Panc1 (cell line): ENCODE measurements around the gene LYPD4.

Source experiments
- POLR2AphosphoS5 ChIP-seq: IDR thresholded peaks from 2 replicates; pipeline ENCODE4 v1.6.1; 2012; ENCODE audit warnings: mild to moderate bottlenecking, low read depth, low read length, moderate library complexity
- SIN3A ChIP-seq: IDR thresholded peaks from 2 replicates; pipeline ENCODE4 v1.6.1; 2012; ENCODE audit warnings: low read depth, mild to moderate bottlenecking, low read length, moderate library complexity, borderline replicate concordance; ENCODE audit not compliant: insufficient read depth
- TF ChIP-seq, protein P1 (sequence below): fragments of 450-650 bp; IDR thresholded peaks from 2 replicates; pipeline ENCODE4 v1.5.1; 2017; ENCODE audit warnings: mild to moderate bottlenecking
- TF ChIP-seq, protein P2 (sequence below), 2 experiments: IDR thresholded peaks; 2 replicates each; pipeline ENCODE4 v1.6.1; 2011 to 2012; ENCODE audit warnings: low read depth in 2 of 2, control low read depth in 1 of 2, low read length in 1 of 2, mild to moderate bottlenecking in 1 of 2, moderate library complexity in 1 of 2; ENCODE audit not compliant: insufficient read depth in 1 of 2

DNA sequence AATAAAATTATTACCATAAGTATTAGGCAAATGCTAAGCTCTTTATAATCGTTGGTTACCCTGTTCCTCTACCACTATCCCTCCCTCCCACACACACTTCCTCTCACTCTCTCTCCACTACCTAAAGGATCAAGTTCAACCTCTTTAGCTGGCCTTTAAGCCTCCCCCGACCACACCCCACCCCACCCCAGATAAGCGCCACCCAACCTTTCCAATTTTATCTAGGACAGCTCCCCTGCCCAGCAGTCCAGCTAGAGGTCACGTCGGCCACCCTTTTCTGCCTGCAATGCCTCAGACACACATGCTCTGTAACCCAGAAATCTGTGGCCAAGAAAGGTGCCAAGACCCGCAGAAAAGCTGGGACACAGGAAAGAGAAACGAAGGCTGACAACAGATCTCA, 1.1 kb downstream of the LYPD4 start:
- TF ChIP-seq, protein P1, sequence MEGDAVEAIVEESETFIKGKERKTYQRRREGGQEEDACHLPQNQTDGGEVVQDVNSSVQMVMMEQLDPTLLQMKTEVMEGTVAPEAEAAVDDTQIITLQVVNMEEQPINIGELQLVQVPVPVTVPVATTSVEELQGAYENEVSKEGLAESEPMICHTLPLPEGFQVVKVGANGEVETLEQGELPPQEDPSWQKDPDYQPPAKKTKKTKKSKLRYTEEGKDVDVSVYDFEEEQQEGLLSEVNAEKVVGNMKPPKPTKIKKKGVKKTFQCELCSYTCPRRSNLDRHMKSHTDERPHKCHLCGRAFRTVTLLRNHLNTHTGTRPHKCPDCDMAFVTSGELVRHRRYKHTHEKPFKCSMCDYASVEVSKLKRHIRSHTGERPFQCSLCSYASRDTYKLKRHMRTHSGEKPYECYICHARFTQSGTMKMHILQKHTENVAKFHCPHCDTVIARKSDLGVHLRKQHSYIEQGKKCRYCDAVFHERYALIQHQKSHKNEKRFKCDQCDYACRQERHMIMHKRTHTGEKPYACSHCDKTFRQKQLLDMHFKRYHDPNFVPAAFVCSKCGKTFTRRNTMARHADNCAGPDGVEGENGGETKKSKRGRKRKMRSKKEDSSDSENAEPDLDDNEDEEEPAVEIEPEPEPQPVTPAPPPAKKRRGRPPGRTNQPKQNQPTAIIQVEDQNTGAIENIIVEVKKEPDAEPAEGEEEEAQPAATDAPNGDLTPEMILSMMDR, result no peak
- TF ChIP-seq, protein P2, sequence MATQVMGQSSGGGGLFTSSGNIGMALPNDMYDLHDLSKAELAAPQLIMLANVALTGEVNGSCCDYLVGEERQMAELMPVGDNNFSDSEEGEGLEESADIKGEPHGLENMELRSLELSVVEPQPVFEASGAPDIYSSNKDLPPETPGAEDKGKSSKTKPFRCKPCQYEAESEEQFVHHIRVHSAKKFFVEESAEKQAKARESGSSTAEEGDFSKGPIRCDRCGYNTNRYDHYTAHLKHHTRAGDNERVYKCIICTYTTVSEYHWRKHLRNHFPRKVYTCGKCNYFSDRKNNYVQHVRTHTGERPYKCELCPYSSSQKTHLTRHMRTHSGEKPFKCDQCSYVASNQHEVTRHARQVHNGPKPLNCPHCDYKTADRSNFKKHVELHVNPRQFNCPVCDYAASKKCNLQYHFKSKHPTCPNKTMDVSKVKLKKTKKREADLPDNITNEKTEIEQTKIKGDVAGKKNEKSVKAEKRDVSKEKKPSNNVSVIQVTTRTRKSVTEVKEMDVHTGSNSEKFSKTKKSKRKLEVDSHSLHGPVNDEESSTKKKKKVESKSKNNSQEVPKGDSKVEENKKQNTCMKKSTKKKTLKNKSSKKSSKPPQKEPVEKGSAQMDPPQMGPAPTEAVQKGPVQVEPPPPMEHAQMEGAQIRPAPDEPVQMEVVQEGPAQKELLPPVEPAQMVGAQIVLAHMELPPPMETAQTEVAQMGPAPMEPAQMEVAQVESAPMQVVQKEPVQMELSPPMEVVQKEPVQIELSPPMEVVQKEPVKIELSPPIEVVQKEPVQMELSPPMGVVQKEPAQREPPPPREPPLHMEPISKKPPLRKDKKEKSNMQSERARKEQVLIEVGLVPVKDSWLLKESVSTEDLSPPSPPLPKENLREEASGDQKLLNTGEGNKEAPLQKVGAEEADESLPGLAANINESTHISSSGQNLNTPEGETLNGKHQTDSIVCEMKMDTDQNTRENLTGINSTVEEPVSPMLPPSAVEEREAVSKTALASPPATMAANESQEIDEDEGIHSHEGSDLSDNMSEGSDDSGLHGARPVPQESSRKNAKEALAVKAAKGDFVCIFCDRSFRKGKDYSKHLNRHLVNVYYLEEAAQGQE (IDR thresholded peaks at IDR 0.05; ENCODE audit: insufficient read depth in 1 of 2, low read depth in 2 of 2, low read length in 1 of 2), result no peak
- no peak for TF ChIP-seq POLR2AphosphoS5
- TF ChIP-seq SIN3A, result no peak
